ENCODE results near the gene GNS. TPM values are rescaled to one million over a fixed set of nuclear protein-coding genes. Genes with fewer than 3 reads are reported as not detected.

GNS gene
- total RNA-seq, 1 donor from 2014 or later, result 199 TPM

DNA sequence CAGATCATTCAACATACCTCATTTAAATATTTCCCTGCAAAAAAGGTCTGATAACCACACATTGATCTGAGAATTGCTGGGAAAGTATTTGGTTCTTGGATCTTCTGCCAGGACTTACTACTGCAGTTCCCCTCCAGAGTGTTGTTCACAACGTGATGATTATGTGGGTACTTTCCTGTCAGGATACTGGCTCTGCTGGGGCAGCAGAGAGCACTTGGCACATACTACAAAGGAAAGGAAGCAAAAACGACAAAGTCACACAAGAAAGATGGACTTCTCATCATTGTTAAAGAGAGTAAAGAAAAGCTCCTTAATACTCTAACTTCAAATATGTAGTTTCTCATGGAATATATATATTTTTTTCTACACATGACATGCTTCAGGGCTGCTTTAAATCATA is 11.5 kb downstream of the GNS start:
- no peak for ATAC-seq
- TF ChIP-seq, protein P1, sequence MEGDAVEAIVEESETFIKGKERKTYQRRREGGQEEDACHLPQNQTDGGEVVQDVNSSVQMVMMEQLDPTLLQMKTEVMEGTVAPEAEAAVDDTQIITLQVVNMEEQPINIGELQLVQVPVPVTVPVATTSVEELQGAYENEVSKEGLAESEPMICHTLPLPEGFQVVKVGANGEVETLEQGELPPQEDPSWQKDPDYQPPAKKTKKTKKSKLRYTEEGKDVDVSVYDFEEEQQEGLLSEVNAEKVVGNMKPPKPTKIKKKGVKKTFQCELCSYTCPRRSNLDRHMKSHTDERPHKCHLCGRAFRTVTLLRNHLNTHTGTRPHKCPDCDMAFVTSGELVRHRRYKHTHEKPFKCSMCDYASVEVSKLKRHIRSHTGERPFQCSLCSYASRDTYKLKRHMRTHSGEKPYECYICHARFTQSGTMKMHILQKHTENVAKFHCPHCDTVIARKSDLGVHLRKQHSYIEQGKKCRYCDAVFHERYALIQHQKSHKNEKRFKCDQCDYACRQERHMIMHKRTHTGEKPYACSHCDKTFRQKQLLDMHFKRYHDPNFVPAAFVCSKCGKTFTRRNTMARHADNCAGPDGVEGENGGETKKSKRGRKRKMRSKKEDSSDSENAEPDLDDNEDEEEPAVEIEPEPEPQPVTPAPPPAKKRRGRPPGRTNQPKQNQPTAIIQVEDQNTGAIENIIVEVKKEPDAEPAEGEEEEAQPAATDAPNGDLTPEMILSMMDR (IDR thresholded peaks at IDR 0.05), result no peak
- peaks cover 24% of the 10 kb centered on the region for H3K4me1 ChIP-seq
- DNase-seq, result no peak
- H3K4me3 ChIP-seq, result no peak overlapping the region
- no peak overlapping the region for H3K27ac ChIP-seq
- no peaks in the 10 kb centered on the region for H3K27me3 ChIP-seq (ENCODE audit: low read depth)
- H3K36me3 ChIP-seq, result peaks cover 76% of the 10 kb centered on the region
- intact Hi-C loops (cut with DNase I), result no loop called here
- no peaks in the 10 kb centered on the region for H3K9me3 ChIP-seq

DNA sequence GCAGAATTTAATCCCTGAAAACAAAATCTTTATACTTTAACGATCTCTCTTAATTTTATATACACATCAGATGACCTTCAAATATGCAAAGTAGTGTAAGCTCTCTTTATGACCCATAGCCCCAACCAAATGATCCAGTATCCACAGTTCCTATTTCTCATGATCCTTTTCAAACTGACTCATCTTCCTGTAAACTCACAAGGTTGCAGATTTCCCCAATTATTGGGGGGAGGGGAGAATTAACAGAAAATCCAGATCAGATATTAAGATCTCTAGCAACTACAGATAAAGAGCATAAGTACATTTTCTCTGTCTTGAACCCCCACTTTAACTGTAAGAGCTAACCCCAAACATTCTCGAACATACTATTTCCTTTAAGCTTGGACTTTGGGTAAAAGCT is 12.5 kb downstream of the GNS start:
- no peak overlapping the region for H3K27ac ChIP-seq
- H3K9me3 ChIP-seq, result no peaks in the 10 kb centered on the region
- peaks cover 24% of the 10 kb centered on the region for H3K4me1 ChIP-seq
- H3K27me3 ChIP-seq (ENCODE audit: low read depth), result no peaks in the 10 kb centered on the region
- no peak overlapping the region for H3K4me3 ChIP-seq
- no peak for ATAC-seq
- intact Hi-C loops (cut with DNase I), result no loop called here
- TF ChIP-seq, protein P1 (IDR thresholded peaks at IDR 0.05), result no peak
- DNase-seq, result no peak
- H3K36me3 ChIP-seq, result peaks cover 80% of the 10 kb centered on the region

DNA sequence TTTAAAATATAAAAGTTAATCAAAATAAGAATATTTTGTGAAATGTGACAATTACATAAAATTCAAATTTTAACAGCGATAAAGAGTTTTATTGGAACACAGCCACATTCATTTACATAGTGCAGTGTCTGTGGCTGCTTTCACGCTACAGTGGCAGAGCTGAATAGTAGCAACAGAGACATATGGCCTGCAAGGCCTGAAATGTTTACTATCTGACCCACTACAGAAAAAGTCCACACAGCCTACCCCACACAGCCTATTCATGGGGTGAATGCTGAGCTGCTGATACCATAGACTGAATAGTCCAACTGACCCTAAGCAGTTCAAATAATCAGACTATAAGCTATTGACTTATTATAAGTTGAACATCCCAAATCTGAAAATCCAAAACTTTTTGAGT is 13.2 kb downstream of the GNS start:
- Histone ChIP-seq H3K27me3 (ENCODE audit: low read depth) (no peaks in the 10 kb centered on the region), H3K27ac (no peak overlapping the region), H3K4me3 (no peak overlapping the region), H3K9me3 (no peaks in the 10 kb centered on the region), H3K4me1 (peaks cover 24% of the 10 kb centered on the region), H3K36me3 (peaks cover 79% of the 10 kb centered on the region)
- TF ChIP-seq, protein P1 (IDR thresholded peaks at IDR 0.05), result no peak
- DNase-seq (no peak), ATAC-seq (no peak)
- intact Hi-C loops (cut with DNase I), result no loop called here

DNA sequence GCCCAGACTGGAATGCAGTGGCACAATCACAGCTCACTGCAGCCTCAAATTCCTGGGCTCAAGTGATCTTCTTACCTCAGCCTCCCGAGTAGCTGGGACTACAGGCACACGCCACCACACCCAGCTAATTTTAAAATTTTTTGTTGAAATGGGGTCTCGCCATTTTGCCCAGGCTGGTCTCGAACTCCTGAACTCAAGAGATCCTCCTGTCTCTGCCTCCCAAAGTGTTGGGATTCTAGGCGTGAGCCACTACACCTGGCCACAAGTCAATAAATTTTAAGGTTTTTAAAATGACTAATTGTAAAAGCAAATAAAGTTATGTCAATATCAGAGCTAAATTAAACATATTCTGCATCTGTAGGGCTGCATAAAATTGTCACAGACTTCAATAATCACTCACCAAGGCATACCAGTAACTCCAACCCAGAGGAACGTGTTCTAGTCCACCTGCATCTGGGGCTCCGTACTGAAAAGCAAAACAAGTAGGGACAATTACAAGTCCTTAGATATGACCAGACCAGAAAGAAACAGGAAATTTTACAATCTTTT is 13.9 kb downstream of the GNS start:
- Histone ChIP-seq H3K36me3 (peaks cover 78% of the 10 kb centered on the region), H3K4me3 (no peak overlapping the region), H3K27me3 (ENCODE audit: low read depth) (no peaks in the 10 kb centered on the region), H3K4me1 (peaks cover 24% of the 10 kb centered on the region), H3K9me3 (no peaks in the 10 kb centered on the region), H3K27ac (no peak overlapping the region)
- intact Hi-C loops (cut with DNase I), result no loop called here
- ATAC-seq (no peak), DNase-seq (no peak)
- TF ChIP-seq, protein P1 (IDR thresholded peaks at IDR 0.05), result no peak

DNA sequence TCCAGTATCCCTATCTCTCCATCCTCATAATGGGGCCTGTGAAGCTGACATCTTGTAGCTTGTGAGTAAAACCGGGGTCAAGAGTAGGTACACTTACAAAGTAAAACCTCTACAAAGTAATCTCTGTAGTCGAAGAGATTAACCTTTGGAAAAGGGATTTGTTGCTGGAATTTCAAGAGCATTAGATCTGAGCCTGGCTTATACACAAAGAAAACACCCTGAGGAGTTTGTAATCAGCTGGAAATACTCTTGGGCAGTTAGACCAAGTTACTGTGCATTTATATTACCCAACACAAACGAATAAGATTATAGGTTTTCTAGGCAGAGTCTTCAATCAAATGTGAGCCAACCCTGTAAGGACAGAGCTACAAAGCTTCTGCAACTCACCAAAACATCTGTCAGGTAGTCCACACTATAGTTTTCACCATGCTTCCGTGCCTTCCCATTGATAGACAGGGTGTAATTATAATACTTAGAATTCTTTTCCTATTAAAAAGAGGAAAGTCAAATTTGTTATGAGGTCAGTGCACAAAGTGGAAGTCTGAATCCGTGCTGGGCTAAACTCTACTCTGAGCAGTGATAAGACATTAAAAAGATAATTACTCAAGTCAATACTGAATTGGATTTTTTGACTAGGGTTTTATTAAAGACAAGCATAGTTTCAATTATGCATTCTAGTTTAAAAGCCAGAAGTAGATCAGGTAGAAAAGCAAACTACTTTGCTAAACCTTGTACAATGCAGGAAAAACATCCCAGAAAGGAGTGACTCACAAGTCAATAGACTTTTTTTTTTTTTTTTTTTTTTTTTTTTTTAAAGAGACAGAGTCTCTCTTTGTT is 14.6 kb downstream of the GNS start:
- no peak overlapping the region for H3K27ac ChIP-seq
- ATAC-seq (peak in 1 of 2 donors; percentile 42), DNase-seq (no peak)
- intact Hi-C loops (cut with DNase I), result no loop called here
- H3K36me3 ChIP-seq, result peaks cover 78% of the 10 kb centered on the region
- H3K9me3 ChIP-seq, result no peaks in the 10 kb centered on the region
- TF ChIP-seq, protein P1 (IDR thresholded peaks at IDR 0.05), result no peak
- H3K27me3 ChIP-seq (ENCODE audit: low read depth), result no peaks in the 10 kb centered on the region
- H3K4me3 ChIP-seq, result no peak overlapping the region
- H3K4me1 ChIP-seq, result peaks cover 24% of the 10 kb centered on the region

Data from lower lobe of right lung (tissue), 2 donors.